ENCODE results near the gene GAL. TPM values are rescaled to one million over a fixed set of nuclear protein-coding genes. Genes with fewer than 3 reads are reported as not detected.

The GAL gene
- polyA plus RNA-seq, 1 experiment = 2.8 TPM

- Histone ChIP-seq H3K4me3 (ENCODE audit: low read depth, low read length) (no peak overlapping the region), H3K36me3 (ENCODE audit: control insufficient read depth, insufficient read depth, low read length) (no peaks in the 10 kb centered on the region), H3K27me3 (ENCODE audit: control insufficient read depth, insufficient read depth, low read length) (peaks cover 14% of the 10 kb centered on the region; the same call in 1 of the 2 replicates)
- TF ChIP-seq, protein P1, sequence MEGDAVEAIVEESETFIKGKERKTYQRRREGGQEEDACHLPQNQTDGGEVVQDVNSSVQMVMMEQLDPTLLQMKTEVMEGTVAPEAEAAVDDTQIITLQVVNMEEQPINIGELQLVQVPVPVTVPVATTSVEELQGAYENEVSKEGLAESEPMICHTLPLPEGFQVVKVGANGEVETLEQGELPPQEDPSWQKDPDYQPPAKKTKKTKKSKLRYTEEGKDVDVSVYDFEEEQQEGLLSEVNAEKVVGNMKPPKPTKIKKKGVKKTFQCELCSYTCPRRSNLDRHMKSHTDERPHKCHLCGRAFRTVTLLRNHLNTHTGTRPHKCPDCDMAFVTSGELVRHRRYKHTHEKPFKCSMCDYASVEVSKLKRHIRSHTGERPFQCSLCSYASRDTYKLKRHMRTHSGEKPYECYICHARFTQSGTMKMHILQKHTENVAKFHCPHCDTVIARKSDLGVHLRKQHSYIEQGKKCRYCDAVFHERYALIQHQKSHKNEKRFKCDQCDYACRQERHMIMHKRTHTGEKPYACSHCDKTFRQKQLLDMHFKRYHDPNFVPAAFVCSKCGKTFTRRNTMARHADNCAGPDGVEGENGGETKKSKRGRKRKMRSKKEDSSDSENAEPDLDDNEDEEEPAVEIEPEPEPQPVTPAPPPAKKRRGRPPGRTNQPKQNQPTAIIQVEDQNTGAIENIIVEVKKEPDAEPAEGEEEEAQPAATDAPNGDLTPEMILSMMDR (IDR thresholded peaks at IDR 0.05; ENCODE audit: insufficient read depth, low read depth, low read length) = no peak
- CTCF ChIA-PET = no interaction called here
- DNase-seq (ENCODE audit: low read depth) = no peak
- POLR2A ChIA-PET = no interaction called here
These were observed 24.1 kb upstream of the GAL start for GRCh38 chr11:68660066-68660810.

DNA sequence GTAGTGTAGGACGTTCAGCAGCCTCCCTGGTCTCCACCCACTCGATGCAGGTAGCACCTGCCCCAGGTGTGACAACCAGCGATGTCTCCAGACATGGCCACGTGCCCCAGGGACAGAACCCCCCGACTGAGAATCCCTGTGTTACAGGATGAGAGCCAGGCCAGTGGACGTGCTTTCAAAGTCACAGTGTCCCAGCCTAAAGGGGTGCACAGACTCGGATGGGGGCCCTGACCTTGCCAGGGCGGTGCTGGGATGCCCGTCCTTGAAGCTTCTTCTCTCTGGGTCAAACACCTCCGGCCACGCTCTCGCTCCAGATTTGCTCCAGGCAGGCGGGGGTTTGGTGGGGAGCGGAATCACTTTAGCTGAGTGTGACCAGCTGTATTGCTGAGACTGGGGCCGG lies 23.3 kb upstream of the GAL start:
- Histone ChIP-seq H3K27me3 (ENCODE audit: control insufficient read depth, insufficient read depth, low read length) (peaks cover 14% of the 10 kb centered on the region; the same call in 1 of the 2 replicates), H3K36me3 (ENCODE audit: control insufficient read depth, insufficient read depth, low read length) (no peaks in the 10 kb centered on the region), H3K4me3 (ENCODE audit: low read depth, low read length) (no peak overlapping the region)
- ChIA-PET CTCF (interaction anchor here (0.8 kb wide), 1 partner anchor 138 kb away, joined by 3 read pairs; no protein-coding TSS in a partner anchor), POLR2A (no interaction called here)
- TF ChIP-seq, protein P1 (IDR thresholded peaks at IDR 0.05; ENCODE audit: insufficient read depth, low read depth, low read length) = no peak
- DNase-seq (ENCODE audit: low read depth) = no peak

DNA sequence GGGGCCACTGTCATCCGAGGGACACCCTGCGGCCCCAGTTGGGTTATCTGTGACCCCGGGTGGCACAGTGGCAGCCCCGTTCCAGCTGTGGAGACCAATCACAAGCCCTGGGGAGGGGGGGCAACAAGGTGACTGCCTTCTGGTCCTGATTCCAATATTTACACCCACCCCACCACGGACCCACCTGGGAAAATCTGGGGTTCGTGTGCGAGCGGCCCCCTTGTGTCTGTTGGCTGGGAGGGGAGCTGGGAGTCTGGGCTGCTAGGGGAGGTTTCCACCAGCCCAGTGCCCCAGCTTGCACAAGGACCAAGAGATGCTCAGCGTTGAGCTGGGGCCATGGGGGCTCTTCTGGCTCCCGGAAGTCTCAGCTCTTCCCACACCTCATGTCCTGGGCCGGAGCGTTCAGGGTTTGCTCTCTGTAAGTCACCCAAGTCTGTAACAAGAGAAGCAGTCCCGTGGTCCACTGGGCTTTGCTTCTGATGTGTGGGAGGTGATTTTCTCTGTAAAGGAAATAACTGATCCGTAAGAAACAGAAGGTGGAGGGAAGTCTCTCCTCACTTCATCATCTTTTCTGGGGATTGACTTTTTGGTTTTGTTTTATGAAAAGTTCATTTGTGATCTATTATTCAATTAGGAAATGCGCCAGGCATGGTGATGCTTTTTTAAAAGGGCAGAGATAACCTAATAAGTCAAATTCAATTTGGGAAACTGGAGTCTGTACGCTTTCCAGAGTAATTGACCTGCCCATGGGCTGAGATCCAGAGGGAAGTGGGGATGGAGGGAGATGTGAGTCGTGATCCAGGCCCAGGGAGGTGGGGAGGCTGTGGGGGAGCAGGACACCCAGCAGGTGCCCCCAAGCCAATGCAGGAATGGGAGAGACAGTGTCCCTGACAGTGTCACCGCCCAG lies 22.4 kb upstream of the GAL start:
- DNase-seq (ENCODE audit: low read depth) = no peak
- Histone ChIP-seq H3K36me3 (ENCODE audit: control insufficient read depth, insufficient read depth, low read length) (no peaks in the 10 kb centered on the region), H3K27me3 (ENCODE audit: control insufficient read depth, insufficient read depth, low read length) (peaks cover 18% of the 10 kb centered on the region; the same call in 1 of the 2 replicates), H3K4me3 (ENCODE audit: low read depth, low read length) (no peak overlapping the region)
- CTCF ChIA-PET = interaction anchor here (0.8 kb wide), 1 partner anchor 137 kb away, joined by 3 read pairs; no protein-coding TSS in a partner anchor
- POLR2A ChIA-PET = no interaction called here
- TF ChIP-seq, protein P1 (IDR thresholded peaks at IDR 0.05; ENCODE audit: insufficient read depth, low read depth, low read length) = no peak

GRCh38 chr11:68663482-68664010 lies 20.8 kb upstream of the GAL start:
- TF ChIP-seq, protein P1 (IDR thresholded peaks at IDR 0.05; ENCODE audit: insufficient read depth, low read depth, low read length) = no peak
- POLR2A ChIA-PET = no interaction called here
- CTCF ChIA-PET = no interaction called here
- Histone ChIP-seq H3K36me3 (ENCODE audit: control insufficient read depth, insufficient read depth, low read length) (no peaks in the 10 kb centered on the region), H3K4me3 (ENCODE audit: low read depth, low read length) (no peak overlapping the region), H3K27me3 (ENCODE audit: control insufficient read depth, insufficient read depth, low read length) (peaks cover 20% of the 10 kb centered on the region; the same call in 1 of the 2 replicates)
- no peak for DNase-seq (ENCODE audit: low read depth)

DNA sequence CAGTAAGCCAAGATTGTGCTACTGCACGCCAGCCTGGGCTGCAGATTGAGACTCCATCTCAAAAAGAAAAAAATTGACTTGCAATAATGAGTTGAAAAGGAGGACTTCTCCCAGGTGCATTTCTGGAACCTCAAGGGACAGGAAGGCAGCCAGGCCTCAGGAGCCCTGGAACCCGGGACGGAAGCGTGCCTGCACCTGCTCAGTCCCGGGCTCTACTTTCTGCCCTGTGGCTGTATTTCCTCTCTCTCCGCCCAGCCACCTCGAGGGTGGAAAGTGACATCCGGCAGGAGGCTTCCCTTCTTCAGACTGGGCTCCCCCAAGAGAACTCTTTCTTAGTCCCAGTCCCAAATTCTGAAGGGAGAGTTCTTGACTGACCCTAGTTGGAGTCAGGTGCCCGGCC lies 20.2 kb upstream of the GAL start:
- TF ChIP-seq, protein P1 (IDR thresholded peaks at IDR 0.05; ENCODE audit: insufficient read depth, low read depth, low read length) = no peak
- Histone ChIP-seq H3K36me3 (ENCODE audit: control insufficient read depth, insufficient read depth, low read length) (no peaks in the 10 kb centered on the region), H3K27me3 (ENCODE audit: control insufficient read depth, insufficient read depth, low read length) (peaks cover 20% of the 10 kb centered on the region; the same call in 1 of the 2 replicates), H3K4me3 (ENCODE audit: low read depth, low read length) (no peak overlapping the region)
- POLR2A ChIA-PET = no interaction called here
- no peak for DNase-seq (ENCODE audit: low read depth)
- CTCF ChIA-PET = no interaction called here
